Suprapubic skin (tissue), 4 donors: ENCODE measurements around the gene EDEM3. TPM values are rescaled to one million over a fixed set of nuclear protein-coding genes. Genes with fewer than 3 reads are reported as not detected.

ENCODE experiments used
- DNase-seq, 2 donors: peaks; one replicate each; pipeline ENCODE4 v3.0.0-alpha.2; 2019; ENCODE audit warnings: low spot score in 2 of 2
- H3K27ac ChIP-seq: fragments of 200-600 bp; sonication (generic); one replicate; pipeline ENCODE4 v1.5.1; 2019
- H3K27me3 ChIP-seq: fragments of 200-600 bp; sonication (generic); one replicate; pipeline ENCODE4 v1.5.1; 2019
- H3K36me3 ChIP-seq: fragments of 200-600 bp; sonication (generic); one replicate; pipeline ENCODE4 v1.5.1; 2019
- H3K4me1 ChIP-seq: fragments of 200-600 bp; sonication (generic); one replicate; pipeline ENCODE4 v1.5.1; 2019
- H3K4me3 ChIP-seq: fragments of 200-600 bp; sonication (generic); one replicate; pipeline ENCODE4 v1.5.1; 2019; ENCODE audit warnings: mild to moderate bottlenecking
- H3K9me3 ChIP-seq: fragments of 200-600 bp; sonication (generic); one replicate; pipeline ENCODE4 v1.5.1; 2019
- EP300 ChIP-seq: sonication (generic); formaldehyde crosslinking; IDR thresholded peaks from one replicate; pipeline ENCODE4 v1.6.1; 2017; ENCODE audit warnings: antibody characterized with exemption
- POLR2A ChIP-seq, 2 donors: fragments of 450-650 bp; IDR thresholded peaks; one replicate each; pipeline ENCODE4 v1.6.1; 2017; ENCODE audit warnings: antibody characterized with exemption in 2 of 2, mild to moderate bottlenecking in 2 of 2, moderate library complexity in 2 of 2
- POLR2AphosphoS5 ChIP-seq, 3 donors: sonication (generic); formaldehyde crosslinking; IDR thresholded peaks; one replicate each; pipeline ENCODE4 v1.6.1; 2017; ENCODE audit warnings: antibody characterized with exemption in 3 of 3
- WGBS: methylation state at CpG from one replicate; pipeline ENCODE4 v1.1.5; 2018; 5-methylcytosine and 5-hydroxymethylcytosine counted together
- total RNA-seq, 4 donors: library from RNA; depleted of rRNA; stranded (reverse); fragments of >200 nt; gene quantifications; one replicate each; pipeline ENCODE4 v1.1.0, GENCODE V29; 2016
- TF ChIP-seq, protein P1 (sequence below), 2 donors: fragments of 200-600 bp in 1 of 2; fragments of 450-650 bp in 1 of 2; sonication (generic) in 1 of 2; IDR thresholded peaks; one replicate each; pipeline ENCODE4 v1.5.1; 2016 to 2019; ENCODE audit warnings: antibody characterized with exemption in 2 of 2, mild to moderate bottlenecking in 1 of 2, moderate library complexity in 1 of 2

EDEM3 gene
- total RNA-seq, 4 donors from 2014 or later = 19.4 to 55.7 (median 28.7) TPM

DNA sequence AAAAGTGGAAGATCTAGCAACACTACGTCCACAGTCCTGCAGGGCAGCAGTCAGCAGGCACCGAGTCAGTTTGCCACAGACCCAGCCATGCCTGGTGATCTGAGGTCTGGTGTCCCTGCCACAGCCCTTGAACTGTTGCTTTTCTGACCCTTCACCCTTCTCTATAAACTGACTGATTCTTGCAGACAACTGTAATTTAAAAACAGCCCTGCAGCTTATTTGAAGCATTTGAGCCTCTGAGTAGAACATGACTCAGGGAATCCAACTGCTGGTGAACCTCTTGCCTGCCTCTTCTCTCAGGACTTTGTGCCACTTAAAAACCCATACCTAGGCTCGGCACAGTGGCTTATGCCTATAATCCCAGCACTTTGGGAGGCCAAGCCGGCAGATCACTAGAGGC lies 107.2 kb downstream of the EDEM3 start:
- WGBS = 97% methylated on average over 4 of the region's 4 CpGs
- no peak for TF ChIP-seq POLR2A (IDR thresholded peaks at IDR 0.05)
- Histone ChIP-seq H3K27me3 (no peaks in the 10 kb centered on the region), H3K9me3 (no peaks in the 10 kb centered on the region), H3K4me1 (peaks cover 13% of the 10 kb centered on the region), H3K4me3 (no peak overlapping the region), H3K36me3 (no peaks in the 10 kb centered on the region), H3K27ac (no peak overlapping the region)
- DNase-seq = no peak

DNA sequence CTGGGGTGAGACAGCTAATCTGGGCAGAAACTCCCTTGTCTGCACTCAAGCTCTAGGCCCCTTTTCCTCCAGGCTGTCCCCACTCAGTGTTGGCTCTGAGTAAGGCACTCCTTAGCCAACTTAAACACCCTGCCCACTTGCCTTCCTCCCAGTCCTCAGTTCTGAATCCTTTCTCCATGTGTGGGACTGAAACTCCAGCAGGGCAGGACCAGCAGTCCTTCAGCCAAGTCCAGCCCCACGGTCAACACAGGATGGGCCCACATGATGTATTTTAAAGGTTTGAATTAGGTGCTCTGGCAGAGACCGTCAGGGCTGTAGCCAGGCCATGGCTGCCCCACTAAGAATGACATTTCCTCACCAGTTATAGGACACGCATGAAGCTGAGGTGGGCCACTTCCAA lies 107.8 kb downstream of the EDEM3 start:
- Histone ChIP-seq H3K9me3 (no peaks in the 10 kb centered on the region), H3K27ac (no peak overlapping the region), H3K36me3 (no peaks in the 10 kb centered on the region), H3K4me1 (peaks cover 13% of the 10 kb centered on the region), H3K4me3 (no peak overlapping the region), H3K27me3 (no peaks in the 10 kb centered on the region)
- 100% methylated on average over 3 of the region's 3 CpGs for WGBS
- TF ChIP-seq, protein P1, sequence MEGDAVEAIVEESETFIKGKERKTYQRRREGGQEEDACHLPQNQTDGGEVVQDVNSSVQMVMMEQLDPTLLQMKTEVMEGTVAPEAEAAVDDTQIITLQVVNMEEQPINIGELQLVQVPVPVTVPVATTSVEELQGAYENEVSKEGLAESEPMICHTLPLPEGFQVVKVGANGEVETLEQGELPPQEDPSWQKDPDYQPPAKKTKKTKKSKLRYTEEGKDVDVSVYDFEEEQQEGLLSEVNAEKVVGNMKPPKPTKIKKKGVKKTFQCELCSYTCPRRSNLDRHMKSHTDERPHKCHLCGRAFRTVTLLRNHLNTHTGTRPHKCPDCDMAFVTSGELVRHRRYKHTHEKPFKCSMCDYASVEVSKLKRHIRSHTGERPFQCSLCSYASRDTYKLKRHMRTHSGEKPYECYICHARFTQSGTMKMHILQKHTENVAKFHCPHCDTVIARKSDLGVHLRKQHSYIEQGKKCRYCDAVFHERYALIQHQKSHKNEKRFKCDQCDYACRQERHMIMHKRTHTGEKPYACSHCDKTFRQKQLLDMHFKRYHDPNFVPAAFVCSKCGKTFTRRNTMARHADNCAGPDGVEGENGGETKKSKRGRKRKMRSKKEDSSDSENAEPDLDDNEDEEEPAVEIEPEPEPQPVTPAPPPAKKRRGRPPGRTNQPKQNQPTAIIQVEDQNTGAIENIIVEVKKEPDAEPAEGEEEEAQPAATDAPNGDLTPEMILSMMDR (IDR thresholded peaks at IDR 0.05) = no peak
- TF ChIP-seq POLR2A (IDR thresholded peaks at IDR 0.05) (no peak), EP300 (no peak), POLR2AphosphoS5 (IDR thresholded peaks at IDR 0.05) (no peak)
- DNase-seq = no peak

DNA sequence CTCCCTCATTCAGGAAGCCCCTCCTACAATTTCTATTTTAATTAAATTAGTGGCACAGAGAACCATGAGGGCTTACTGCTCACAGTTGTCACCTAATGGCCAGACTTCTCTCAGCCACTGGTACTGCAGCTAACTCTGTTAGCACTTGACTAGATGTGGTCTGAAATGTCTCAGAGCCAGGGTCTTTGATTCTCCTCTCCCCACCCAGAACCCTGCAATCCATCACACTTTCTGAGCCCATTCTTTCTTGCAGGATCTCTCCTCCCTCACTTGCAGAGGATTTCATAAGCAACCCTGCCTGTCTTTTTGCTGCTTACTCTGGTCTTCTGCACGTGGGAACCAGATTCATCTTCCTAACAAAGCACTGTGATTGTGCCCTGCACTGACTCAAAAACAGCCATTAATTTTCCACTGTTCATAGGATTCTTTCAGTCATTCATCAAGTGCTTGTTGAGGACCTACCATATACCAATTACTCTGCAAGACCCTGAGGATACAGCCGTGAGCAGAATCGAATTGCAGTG lies 108.4 kb downstream of the EDEM3 start:
- TF ChIP-seq POLR2AphosphoS5 (IDR thresholded peaks at IDR 0.05) (no peak), POLR2A (IDR thresholded peaks at IDR 0.05) (no peak), EP300 (no peak)
- TF ChIP-seq, protein P1 (IDR thresholded peaks at IDR 0.05) = no peak
- Histone ChIP-seq H3K36me3 (no peaks in the 10 kb centered on the region), H3K9me3 (no peaks in the 10 kb centered on the region), H3K4me1 (peaks cover 13% of the 10 kb centered on the region), H3K27me3 (no peaks in the 10 kb centered on the region), H3K4me3 (no peak overlapping the region), H3K27ac (no peak overlapping the region)
- 85% methylated on average over 3 of the region's 3 CpGs for WGBS
- no peak for DNase-seq

DNA sequence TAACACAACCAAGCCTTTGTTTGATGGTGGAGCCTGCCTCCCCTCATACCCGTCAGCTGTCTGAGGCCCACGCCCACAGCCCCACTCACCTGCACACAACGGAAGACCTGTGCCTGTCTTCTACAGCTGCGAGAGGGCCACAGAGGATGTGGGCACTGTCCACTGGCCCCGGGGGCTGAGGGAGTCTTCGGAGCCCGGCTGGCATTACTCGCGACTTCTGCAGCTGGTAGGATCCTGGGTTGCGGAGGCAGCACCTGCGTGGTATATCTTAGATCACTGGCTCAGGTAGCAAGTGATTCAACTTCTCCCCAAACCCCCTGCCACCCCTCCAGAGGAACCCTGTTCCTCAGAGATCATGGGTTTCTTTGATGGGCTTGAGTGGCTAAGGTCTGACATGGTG lies 109.9 kb downstream of the EDEM3 start:
- Histone ChIP-seq H3K36me3 (no peaks in the 10 kb centered on the region), H3K4me1 (peaks cover 8% of the 10 kb centered on the region), H3K27ac (no peak overlapping the region), H3K4me3 (no peak overlapping the region), H3K9me3 (no peaks in the 10 kb centered on the region), H3K27me3 (no peaks in the 10 kb centered on the region)
- TF ChIP-seq, protein P1 (IDR thresholded peaks at IDR 0.05) = no peak
- no peak for TF ChIP-seq POLR2A (IDR thresholded peaks at IDR 0.05)
- no peak for TF ChIP-seq EP300
- TF ChIP-seq POLR2AphosphoS5 (IDR thresholded peaks at IDR 0.05) = no peak
- WGBS = 93% methylated on average over 10 of the region's 11 CpGs
- DNase-seq = no peak

DNA sequence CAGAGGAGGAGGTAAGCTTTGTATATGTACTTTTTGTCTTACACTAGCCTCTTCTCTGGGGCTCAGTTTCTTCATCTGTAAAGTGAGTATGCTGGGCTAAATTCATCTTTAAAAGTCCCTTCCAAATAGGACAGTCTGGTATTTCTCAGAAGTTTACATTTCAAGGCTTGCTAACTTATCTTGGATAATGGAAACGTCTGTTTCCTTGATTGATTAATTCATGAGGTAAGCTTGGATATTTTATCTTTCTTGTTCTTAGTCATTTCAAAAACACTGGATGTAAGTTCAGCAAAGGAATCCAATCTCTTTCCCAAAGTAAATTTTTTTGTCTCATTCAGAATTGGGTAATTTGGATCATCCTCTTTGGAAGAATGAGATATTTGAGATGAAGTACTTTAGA lies 111.0 kb downstream of the EDEM3 start:
- Histone ChIP-seq H3K4me1 (peaks cover 2% of the 10 kb centered on the region), H3K27me3 (no peaks in the 10 kb centered on the region), H3K4me3 (no peak overlapping the region), H3K36me3 (no peaks in the 10 kb centered on the region), H3K27ac (no peak overlapping the region), H3K9me3 (no peaks in the 10 kb centered on the region)
- 55% methylated on average over 1 of the region's 1 CpG for WGBS
- no peak for TF ChIP-seq POLR2AphosphoS5 (IDR thresholded peaks at IDR 0.05)
- no peak for TF ChIP-seq POLR2A (IDR thresholded peaks at IDR 0.05)
- TF ChIP-seq EP300 = no peak
- TF ChIP-seq, protein P1 (IDR thresholded peaks at IDR 0.05) = no peak
- DNase-seq = no peak

DNA sequence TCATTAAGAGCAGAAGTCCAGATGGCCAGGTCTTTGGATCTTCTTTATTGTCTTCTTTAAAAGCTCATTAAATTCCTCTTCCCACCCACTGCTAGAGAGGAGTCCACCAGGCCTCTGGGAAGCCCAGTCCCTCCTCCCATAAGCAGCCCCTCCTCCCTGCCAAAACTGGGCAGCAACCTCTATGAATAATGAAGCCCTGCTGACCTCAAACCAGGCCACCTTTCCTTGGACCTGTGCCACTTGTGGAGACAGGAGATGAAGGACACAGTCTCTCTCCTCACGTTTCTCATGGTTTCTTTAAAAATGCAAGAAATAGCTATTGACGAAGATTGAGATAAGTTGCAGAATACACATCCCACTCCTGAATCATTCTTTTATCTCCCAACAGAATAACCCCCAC lies 112.8 kb downstream of the EDEM3 start:
- TF ChIP-seq, protein P1 (IDR thresholded peaks at IDR 0.05) = no peak
- no peak for TF ChIP-seq EP300
- TF ChIP-seq POLR2AphosphoS5 (IDR thresholded peaks at IDR 0.05) = no peak
- no peak for TF ChIP-seq POLR2A (IDR thresholded peaks at IDR 0.05)
- Histone ChIP-seq H3K27me3 (no peaks in the 10 kb centered on the region), H3K9me3 (no peaks in the 10 kb centered on the region), H3K4me1 (no peaks in the 10 kb centered on the region), H3K36me3 (no peaks in the 10 kb centered on the region), H3K27ac (no peak overlapping the region), H3K4me3 (no peak overlapping the region)
- WGBS = 82% methylated on average over 2 of the region's 2 CpGs
- DNase-seq = no peak
